ENCODE data around the gene TMEM62.
"Not testable (repeated sequence)": the region's sequence is repeated elsewhere in the genome, so short reads cannot be mapped to it uniquely, and the experiment has no call there.

TMEM62 gene

GRCh38 chr15:43196760-43197548 lies 63.6 kb downstream of the TMEM62 start:
- Histone ChIP-seq H3K27ac (ENCODE audit: low read depth, low read length, severe bottlenecking) (no peak overlapping the region), H3K4me3 (ENCODE audit: extremely low read depth, insufficient read depth, low read length, poor library complexity, severe bottlenecking) (no peak overlapping the region), H3K36me3 (ENCODE audit: control insufficient read depth, insufficient read depth, low read length) (peaks cover 41% of the 10 kb centered on the region), H3K9me3 (ENCODE audit: control insufficient read depth, low read length) (peaks cover 10% of the 10 kb centered on the region), H3K4me1 (ENCODE audit: control insufficient read depth, insufficient read depth, low read length, poor library complexity, severe bottlenecking) (no peaks in the 10 kb centered on the region)
- WGBS, 2 experiments (ENCODE audit: insufficient coverage in 2 of 2), result 82 to 90% methylated on average over 5 to 8 of the region's 10 CpGs

GRCh38 chr15:43197773-43198172 lies 64.4 kb downstream of the TMEM62 start:
- H3K27ac ChIP-seq (ENCODE audit: low read depth, low read length, severe bottlenecking); H3K4me1 ChIP-seq (ENCODE audit: control insufficient read depth, insufficient read depth, low read length, poor library complexity, severe bottlenecking); H3K4me3 ChIP-seq (ENCODE audit: extremely low read depth, insufficient read depth, low read length, poor library complexity, severe bottlenecking); H3K9me3 ChIP-seq (ENCODE audit: control insufficient read depth, low read length): not testable (repeated sequence)
- H3K36me3 ChIP-seq (ENCODE audit: control insufficient read depth, insufficient read depth, low read length), result peaks cover 32% of the 10 kb centered on the region
- 90 to 100% methylated on average over 1 to 2 of the region's 3 CpGs for WGBS, 2 experiments (ENCODE audit: insufficient coverage in 2 of 2)

- 92 to 100% methylated on average over 2 to 4 of the region's 4 CpGs for WGBS, 2 experiments (ENCODE audit: insufficient coverage in 2 of 2)
- H3K36me3 ChIP-seq (ENCODE audit: control insufficient read depth, insufficient read depth, low read length), result peaks cover 25% of the 10 kb centered on the region
- not testable (repeated sequence) for H3K27ac ChIP-seq (ENCODE audit: low read depth, low read length, severe bottlenecking); H3K4me3 ChIP-seq (ENCODE audit: extremely low read depth, insufficient read depth, low read length, poor library complexity, severe bottlenecking); H3K4me1 ChIP-seq (ENCODE audit: control insufficient read depth, insufficient read depth, low read length, poor library complexity, severe bottlenecking); H3K9me3 ChIP-seq (ENCODE audit: control insufficient read depth, low read length)
Observed at GRCh38 chr15:43198556-43198955, 65.2 kb downstream of the TMEM62 start.

DNA sequence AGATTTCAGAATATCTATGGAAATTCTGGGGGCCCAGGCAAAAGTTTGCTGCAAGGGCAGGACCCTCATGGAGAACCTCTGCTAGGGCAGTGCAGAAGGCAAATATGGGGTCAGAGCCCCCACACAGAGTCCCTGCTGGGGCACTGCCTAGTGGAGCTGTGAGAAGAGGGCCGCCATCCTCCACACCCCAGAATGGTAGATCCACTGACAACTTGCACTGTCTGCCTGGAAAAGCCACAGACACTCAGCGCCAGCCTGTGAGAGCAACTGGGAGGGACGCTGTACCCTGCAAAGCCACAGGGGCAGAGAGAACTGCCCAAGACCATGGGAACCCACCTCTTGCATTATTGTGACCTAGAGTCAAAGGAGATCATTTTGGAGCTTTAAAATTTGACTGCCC lies 65.6 kb downstream of the TMEM62 start:
- Histone ChIP-seq H3K4me1 (ENCODE audit: control insufficient read depth, insufficient read depth, low read length, poor library complexity, severe bottlenecking) (no peaks in the 10 kb centered on the region), H3K27ac (ENCODE audit: low read depth, low read length, severe bottlenecking) (no peak overlapping the region), H3K36me3 (ENCODE audit: control insufficient read depth, insufficient read depth, low read length) (peaks cover 24% of the 10 kb centered on the region), H3K4me3 (ENCODE audit: extremely low read depth, insufficient read depth, low read length, poor library complexity, severe bottlenecking) (no peak overlapping the region), H3K9me3 (ENCODE audit: control insufficient read depth, low read length) (peaks cover 10% of the 10 kb centered on the region)
- 100% methylated on average over 2 of the region's 3 CpGs for WGBS, 2 experiments (ENCODE audit: insufficient coverage in 2 of 2)

DNA sequence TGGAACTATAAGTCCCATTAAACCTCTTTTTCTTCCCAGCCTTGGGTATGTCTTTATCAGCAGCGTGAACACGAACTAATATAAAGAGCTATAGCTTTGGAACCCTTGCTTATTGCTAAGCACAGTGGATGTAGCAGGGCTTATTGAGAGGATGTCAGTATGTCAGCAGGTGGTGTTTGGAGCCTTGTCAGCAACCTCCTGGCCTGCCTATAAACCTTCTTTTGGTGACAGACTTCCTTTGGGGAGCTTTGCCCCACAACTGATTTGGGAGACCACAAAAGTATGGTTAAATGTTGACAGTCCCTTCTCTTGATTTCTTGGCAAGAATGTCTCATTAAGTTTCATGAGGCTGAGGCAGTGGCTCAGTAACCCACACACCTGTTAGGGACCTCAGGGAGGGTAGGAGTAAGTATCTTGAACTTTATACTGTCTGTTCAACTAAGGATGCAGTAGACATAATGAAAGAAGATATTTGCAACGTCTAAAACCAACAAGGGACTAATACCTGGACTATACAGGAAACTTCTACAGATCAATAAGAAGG lies 66.6 kb downstream of the TMEM62 start:
- H3K4me3 ChIP-seq (ENCODE audit: extremely low read depth, insufficient read depth, low read length, poor library complexity, severe bottlenecking), result no peak overlapping the region
- no peaks in the 10 kb centered on the region for H3K4me1 ChIP-seq (ENCODE audit: control insufficient read depth, insufficient read depth, low read length, poor library complexity, severe bottlenecking)
- WGBS, 2 experiments (ENCODE audit: insufficient coverage in 2 of 2), result 90% methylated on average over 2 of the region's 3 CpGs; no CpG with 5 or more reads in 1 of the 2 experiments
- peaks cover 10% of the 10 kb centered on the region for H3K9me3 ChIP-seq (ENCODE audit: control insufficient read depth, low read length)
- no peak overlapping the region for H3K27ac ChIP-seq (ENCODE audit: low read depth, low read length, severe bottlenecking)
- peaks cover 16% of the 10 kb centered on the region for H3K36me3 ChIP-seq (ENCODE audit: control insufficient read depth, insufficient read depth, low read length)

- Histone ChIP-seq H3K36me3 (ENCODE audit: control insufficient read depth, insufficient read depth, low read length) (no peaks in the 10 kb centered on the region), H3K27ac (ENCODE audit: low read depth, low read length, severe bottlenecking) (no peak overlapping the region), H3K4me3 (ENCODE audit: extremely low read depth, insufficient read depth, low read length, poor library complexity, severe bottlenecking) (no peak overlapping the region), H3K9me3 (ENCODE audit: control insufficient read depth, low read length) (no peaks in the 10 kb centered on the region), H3K4me1 (ENCODE audit: control insufficient read depth, insufficient read depth, low read length, poor library complexity, severe bottlenecking) (no peaks in the 10 kb centered on the region)
- WGBS, 2 experiments (ENCODE audit: insufficient coverage in 2 of 2), result 45 to 48% methylated on average over 8 of the region's 8 CpGs
Observed at GRCh38 chr15:43204016-43204901, 70.9 kb downstream of the TMEM62 start.

- Histone ChIP-seq H3K4me3 (ENCODE audit: extremely low read depth, insufficient read depth, low read length, poor library complexity, severe bottlenecking) (no peak overlapping the region), H3K9me3 (ENCODE audit: control insufficient read depth, low read length) (no peaks in the 10 kb centered on the region), H3K36me3 (ENCODE audit: control insufficient read depth, insufficient read depth, low read length) (no peaks in the 10 kb centered on the region), H3K4me1 (ENCODE audit: control insufficient read depth, insufficient read depth, low read length, poor library complexity, severe bottlenecking) (no peaks in the 10 kb centered on the region), H3K27ac (ENCODE audit: low read depth, low read length, severe bottlenecking) (no peak overlapping the region)
- WGBS, 2 experiments (ENCODE audit: insufficient coverage in 2 of 2), result 88 to 89% methylated on average over 4 to 5 of the region's 5 CpGs
Observed at GRCh38 chr15:43206054-43206453, 72.7 kb downstream of the TMEM62 start.

- Histone ChIP-seq H3K4me1 (ENCODE audit: control insufficient read depth, insufficient read depth, low read length, poor library complexity, severe bottlenecking) (no peaks in the 10 kb centered on the region), H3K9me3 (ENCODE audit: control insufficient read depth, low read length) (no peaks in the 10 kb centered on the region), H3K27ac (ENCODE audit: low read depth, low read length, severe bottlenecking) (no peak overlapping the region), H3K36me3 (ENCODE audit: control insufficient read depth, insufficient read depth, low read length) (no peaks in the 10 kb centered on the region), H3K4me3 (ENCODE audit: extremely low read depth, insufficient read depth, low read length, poor library complexity, severe bottlenecking) (no peak overlapping the region)
- WGBS, 2 experiments (ENCODE audit: insufficient coverage in 2 of 2), result 91 to 96% methylated on average over 6 to 9 of the region's 9 CpGs
Observed at GRCh38 chr15:43207024-43207423, 73.6 kb downstream of the TMEM62 start.

DNA sequence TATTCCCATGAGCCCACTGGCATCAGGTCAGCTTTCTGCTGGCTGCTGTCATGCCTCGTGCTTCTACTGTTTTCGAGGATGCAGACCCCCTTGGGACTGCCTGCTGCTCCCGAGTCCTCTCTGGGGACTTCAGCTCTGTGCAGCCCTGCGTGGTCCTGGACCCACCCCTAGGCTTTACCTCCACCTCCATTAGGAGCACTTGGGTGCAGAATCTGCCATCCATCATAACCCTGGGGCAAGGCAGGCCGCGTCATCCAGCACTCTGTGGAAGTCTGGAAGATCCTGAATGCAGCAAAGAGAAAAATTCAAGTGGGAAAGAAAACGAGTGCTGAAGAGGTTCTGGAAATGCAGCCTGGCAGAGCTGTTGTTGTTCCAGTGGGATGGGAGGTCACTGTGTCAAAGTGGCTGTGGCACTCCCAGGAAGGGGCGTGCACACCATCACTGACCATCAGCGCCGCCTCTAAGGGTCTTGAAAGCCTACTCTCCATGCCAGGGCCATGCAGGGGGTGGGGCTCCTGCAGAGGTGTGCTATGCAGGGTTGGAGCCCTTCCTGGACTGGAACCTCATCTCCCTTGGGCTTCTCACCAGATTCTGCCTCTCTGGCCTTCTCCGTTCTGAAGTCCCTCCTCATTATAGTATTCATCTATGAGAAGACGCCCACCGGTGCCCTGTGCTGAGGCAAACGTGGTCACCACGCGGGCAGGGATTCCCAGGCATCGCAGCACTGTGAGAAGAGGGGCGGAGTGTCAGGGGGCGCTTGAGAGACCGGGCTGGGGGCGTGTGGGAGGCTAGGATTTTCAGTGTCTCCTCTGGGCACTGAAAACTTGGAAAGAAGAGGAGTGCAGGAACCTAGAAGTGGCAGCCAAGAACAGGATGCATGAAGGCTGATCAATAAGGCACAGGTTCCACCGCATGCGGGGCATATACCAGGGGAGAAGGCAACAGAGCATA lies 74.9 kb downstream of the TMEM62 start:
- WGBS, 2 experiments (ENCODE audit: insufficient coverage in 2 of 2), result 84 to 88% methylated on average over 17 to 20 of the region's 23 CpGs
- H3K36me3 ChIP-seq (ENCODE audit: control insufficient read depth, insufficient read depth, low read length), result no peaks in the 10 kb centered on the region
- no peaks in the 10 kb centered on the region for H3K4me1 ChIP-seq (ENCODE audit: control insufficient read depth, insufficient read depth, low read length, poor library complexity, severe bottlenecking)
- H3K9me3 ChIP-seq (ENCODE audit: control insufficient read depth, low read length), result no peaks in the 10 kb centered on the region
- H3K27ac ChIP-seq (ENCODE audit: low read depth, low read length, severe bottlenecking), result no peak overlapping the region
- no peak overlapping the region for H3K4me3 ChIP-seq (ENCODE audit: extremely low read depth, insufficient read depth, low read length, poor library complexity, severe bottlenecking)
